AG09319 (cell line): ENCODE data around the gene SNED1.

ENCODE experiments used
- DNase-seq: peaks from one replicate; pipeline ENCODE4 v3.0.0-alpha.2; 2010; ENCODE audit warnings: low read depth; ENCODE audit errors: extremely low read depth
- CTCF ChIP-seq: IDR thresholded peaks from 2 replicates; pipeline ENCODE4 v1.5.1; 2011; ENCODE audit warnings: low read depth, mild to moderate bottlenecking, inconsistent platforms, low read length, moderate library complexity

Gene SNED1

GRCh38 chr2:241140445-241140840, 142.0 kb downstream of the SNED1 start:
- TF ChIP-seq CTCF, result no peak

GRCh38 chr2:241141214-241141770, 142.9 kb downstream of the SNED1 start:
- TF ChIP-seq CTCF, result no peak
- DNase-seq, result no peak

More at GRCh38 chr2:241140445-241140840, 142.0 kb downstream of the SNED1 start:
- DNase-seq, result no peak

- no peak for TF ChIP-seq CTCF
- no peak for DNase-seq
These were observed 143.6 kb downstream of the SNED1 start for GRCh38 chr2:241142063-241142462.

- DNase-seq, result no peak
- no peak for TF ChIP-seq CTCF
These were observed 144.2 kb downstream of the SNED1 start for GRCh38 chr2:241142593-241142992.
